MCF 10A (cell line): ENCODE data around the gene LPP. TPM values are rescaled to one million over a fixed set of nuclear protein-coding genes. Genes with fewer than 3 reads are reported as not detected.

Experiments used
- BruUV-seq: library from RNA; stranded (reverse); fragments of 400-500 nt; replicated peaks from 2 replicates; lab custom pipeline; 2021; lab: Mats Ljungman, UMichigan
- CTCF ChIA-PET: fragments of 300-600 bp; sonication (Branson Sonifier 250); formaldehyde crosslinking; extraction: SDS; loops from one replicate; lab custom pipeline; 2021; ENCODE audit warnings: antibody characterized with exemption, inconsistent platforms; lab: Yijun Ruan, JAX
- POLR2A ChIA-PET: fragments of 300-600, 350-650 bp; sonication (Branson Sonifier 250); formaldehyde crosslinking; extraction: SDS; loops from one replicate; lab custom pipeline; 2020; ENCODE audit warnings: antibody characterized with exemption, inconsistent platforms; lab: Yijun Ruan, JAX
- DNase-seq: peaks from one replicate; pipeline ENCODE4 v3.0.0-alpha.2; 2018; ENCODE audit not compliant: unreplicated experiment
- H3K27ac Mint-ChIP-seq: one replicate; pipeline ENCODE4 v1.8.0; 2022; ENCODE audit warnings: mild to moderate bottlenecking, low read depth, mixed read lengths; ENCODE audit not compliant: unreplicated experiment
- H3K27me3 Mint-ChIP-seq: one replicate; pipeline ENCODE4 v1.8.0; 2022; ENCODE audit warnings: mixed read lengths; ENCODE audit not compliant: insufficient read depth, unreplicated experiment
- H3K36me3 Mint-ChIP-seq: one replicate; pipeline ENCODE4 v1.8.0; 2022; ENCODE audit warnings: mild to moderate bottlenecking, moderate library complexity, mixed read lengths; ENCODE audit not compliant: insufficient read depth, unreplicated experiment
- H3K4me1 Mint-ChIP-seq: one replicate; pipeline ENCODE4 v1.8.0; 2022; ENCODE audit warnings: mixed read lengths; ENCODE audit not compliant: insufficient read depth, unreplicated experiment
- H3K4me3 Mint-ChIP-seq: one replicate; pipeline ENCODE4 v1.8.0; 2022; ENCODE audit warnings: mild to moderate bottlenecking, moderate library complexity, mixed read lengths; ENCODE audit not compliant: unreplicated experiment
- H3K9me3 Mint-ChIP-seq: one replicate; pipeline ENCODE4 v1.8.0; 2022; ENCODE audit warnings: mixed read lengths; ENCODE audit not compliant: unreplicated experiment
- intact Hi-C: fragments of 100-400 bp; cut with micrococcal nuclease; formaldehyde crosslinking; loops from 2 replicates; pipeline ENCODE4 v1.14.1; 2022
- total RNA-seq: library from RNA; stranded (reverse); gene quantifications from 2 replicates; pipeline ENCODE4 v1.2.3, GENCODE V29; 2022
- TF ChIP-seq, protein P1 (sequence below): fragments of 200-600 bp; IDR thresholded peaks from one replicate; pipeline ENCODE4 v1.8.0; 2022; ENCODE audit warnings: antibody characterized with exemption, mild to moderate bottlenecking; ENCODE audit not compliant: unreplicated experiment

LPP gene
- total RNA-seq, 1 experiment from 2014 or later, result 117 TPM

DNA sequence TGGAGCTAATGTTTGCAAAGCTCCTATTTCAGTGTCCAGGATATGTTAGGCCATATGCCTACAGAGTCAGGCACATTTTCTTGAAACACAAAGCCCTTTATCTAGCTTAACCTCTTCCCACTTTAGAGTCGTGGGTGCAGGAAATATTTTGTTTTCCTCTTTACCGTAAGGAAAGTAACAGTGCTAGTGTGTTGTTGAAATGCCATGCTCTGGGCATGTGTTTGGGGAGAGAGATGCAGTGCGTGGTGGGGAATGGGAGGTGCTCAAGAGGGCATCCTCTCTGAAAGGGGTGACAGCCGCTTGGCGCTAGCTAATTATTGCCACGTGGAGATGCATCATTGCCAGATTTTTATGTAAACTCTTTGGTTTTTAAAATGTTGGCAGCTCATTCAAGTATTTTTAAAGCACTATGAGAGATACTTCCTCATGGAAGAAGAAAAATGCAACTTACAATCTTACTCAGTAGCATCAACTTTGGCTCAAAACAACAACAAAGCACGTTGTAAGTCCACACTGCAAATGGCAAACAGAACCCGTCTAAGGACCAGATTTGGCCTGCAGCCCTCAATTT, 152.6 kb downstream of the LPP start:
- intact Hi-C loops, result no loop called here
- no peak for DNase-seq
- no peaks in the 10 kb centered on the region for H3K9me3 Mint-ChIP-seq
- no peak overlapping the region for H3K27ac Mint-ChIP-seq
- CTCF ChIA-PET, result interaction anchor here (0.6 to 0.7 kb wide), 3 partner anchors 9 to 468 kb away, joined by 3 read pairs; no protein-coding TSS in a partner anchor
- TF ChIP-seq, protein P1, sequence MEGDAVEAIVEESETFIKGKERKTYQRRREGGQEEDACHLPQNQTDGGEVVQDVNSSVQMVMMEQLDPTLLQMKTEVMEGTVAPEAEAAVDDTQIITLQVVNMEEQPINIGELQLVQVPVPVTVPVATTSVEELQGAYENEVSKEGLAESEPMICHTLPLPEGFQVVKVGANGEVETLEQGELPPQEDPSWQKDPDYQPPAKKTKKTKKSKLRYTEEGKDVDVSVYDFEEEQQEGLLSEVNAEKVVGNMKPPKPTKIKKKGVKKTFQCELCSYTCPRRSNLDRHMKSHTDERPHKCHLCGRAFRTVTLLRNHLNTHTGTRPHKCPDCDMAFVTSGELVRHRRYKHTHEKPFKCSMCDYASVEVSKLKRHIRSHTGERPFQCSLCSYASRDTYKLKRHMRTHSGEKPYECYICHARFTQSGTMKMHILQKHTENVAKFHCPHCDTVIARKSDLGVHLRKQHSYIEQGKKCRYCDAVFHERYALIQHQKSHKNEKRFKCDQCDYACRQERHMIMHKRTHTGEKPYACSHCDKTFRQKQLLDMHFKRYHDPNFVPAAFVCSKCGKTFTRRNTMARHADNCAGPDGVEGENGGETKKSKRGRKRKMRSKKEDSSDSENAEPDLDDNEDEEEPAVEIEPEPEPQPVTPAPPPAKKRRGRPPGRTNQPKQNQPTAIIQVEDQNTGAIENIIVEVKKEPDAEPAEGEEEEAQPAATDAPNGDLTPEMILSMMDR, result no peak
- POLR2A ChIA-PET, result interaction anchor here (0.6 to 1.3 kb wide), 2 partner anchors 8 to 9 kb away, joined by 3 to 4 read pairs; no protein-coding TSS in a partner anchor
- peaks cover 6% of the 10 kb centered on the region for H3K36me3 Mint-ChIP-seq
- no TSS peak for BruUV-seq
- H3K4me1 Mint-ChIP-seq, result peaks cover 13% of the 10 kb centered on the region
- H3K4me3 Mint-ChIP-seq, result no peak overlapping the region
- H3K27me3 Mint-ChIP-seq, result no peaks in the 10 kb centered on the region

GRCh38 chr3:188309437-188310269, 155.7 kb downstream of the LPP start:
- Mint-ChIP-seq H3K27ac (peak overlapping the region; percentile 44), H3K27me3 (no peaks in the 10 kb centered on the region), H3K9me3 (no peaks in the 10 kb centered on the region), H3K4me3 (no peak overlapping the region), H3K36me3 (peaks cover 13% of the 10 kb centered on the region), H3K4me1 (peaks cover 7% of the 10 kb centered on the region)
- CTCF ChIA-PET, result interaction anchor here (0.7 kb wide), 1 partner anchor 11 kb away, joined by 3 read pairs; no protein-coding TSS in a partner anchor
- intact Hi-C loops, result no loop called here
- POLR2A ChIA-PET, result no interaction called here
- no peak for DNase-seq
- TF ChIP-seq, protein P1, result no peak
- no TSS peak for BruUV-seq

DNA sequence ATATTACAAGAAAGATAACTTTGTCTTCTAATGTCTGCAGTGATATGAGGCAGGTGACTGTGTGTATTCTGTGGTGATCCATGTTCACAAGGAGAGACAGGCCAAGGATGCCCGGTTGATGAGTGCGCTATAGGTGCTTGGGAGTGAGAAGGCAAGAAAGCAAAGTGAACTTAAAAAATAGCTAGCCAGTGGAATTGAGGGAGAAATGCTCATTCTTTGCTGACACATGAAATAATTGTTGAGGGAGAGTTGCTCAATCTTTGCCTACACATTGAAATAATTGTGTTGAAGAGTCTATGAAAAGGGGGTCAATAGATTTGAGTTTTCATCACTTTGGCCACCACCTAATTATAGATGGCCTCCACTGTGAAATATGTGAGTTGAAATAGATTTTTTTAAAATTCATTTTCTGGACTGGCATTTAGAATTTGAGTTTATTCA, 156.3 kb downstream of the LPP start:
- Mint-ChIP-seq H3K4me3 (no peak overlapping the region), H3K36me3 (peaks cover 13% of the 10 kb centered on the region), H3K27ac (peak overlapping the region; percentile 44), H3K4me1 (peaks cover 7% of the 10 kb centered on the region), H3K27me3 (no peaks in the 10 kb centered on the region), H3K9me3 (no peaks in the 10 kb centered on the region)
- TF ChIP-seq, protein P1, result no peak
- BruUV-seq, result no TSS peak
- intact Hi-C loops, result no loop called here
- ChIA-PET CTCF (interaction anchor here (0.7 kb wide), 1 partner anchor 11 kb away, joined by 3 read pairs; no protein-coding TSS in a partner anchor), POLR2A (no interaction called here)
- no peak for DNase-seq

DNA sequence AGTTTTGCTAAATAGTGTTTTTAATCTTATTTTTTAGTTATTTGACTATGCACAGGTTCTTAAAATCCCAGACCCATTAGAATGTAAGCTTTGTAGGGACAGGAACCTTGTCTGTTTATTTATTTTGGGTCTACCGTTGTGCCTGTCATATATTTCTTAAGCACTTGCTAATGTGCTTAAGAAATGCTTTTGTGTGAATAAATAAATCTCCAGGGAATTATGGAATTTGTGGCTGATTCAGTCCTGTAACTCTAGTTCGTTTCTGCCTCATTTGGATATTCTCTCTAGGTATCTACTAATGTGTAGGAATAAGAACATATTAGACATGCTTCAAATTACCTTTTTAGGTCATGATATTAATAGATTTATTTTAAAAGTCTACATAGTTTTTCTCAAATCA, 161.6 kb downstream of the LPP start:
- Mint-ChIP-seq H3K4me1 (peaks cover 8% of the 10 kb centered on the region), H3K27ac (no peak overlapping the region), H3K9me3 (no peaks in the 10 kb centered on the region), H3K36me3 (peaks cover 7% of the 10 kb centered on the region), H3K4me3 (no peak overlapping the region), H3K27me3 (no peaks in the 10 kb centered on the region)
- TF ChIP-seq, protein P1, result no peak
- POLR2A ChIA-PET, result interaction anchor here (0.7 to 1.4 kb wide), 4 partner anchors 11 to 79 kb away, joined by 3 to 4 read pairs (median 4); no protein-coding TSS in a partner anchor
- BruUV-seq, result no TSS peak
- DNase-seq, result no peak
- intact Hi-C loops, result no loop called here
- CTCF ChIA-PET, result interaction anchor here (0.6 to 0.8 kb wide), 3 partner anchors 102 to 575 kb away, joined by 3 to 7 read pairs (median 3); no protein-coding TSS in a partner anchor
